Breast epithelium (tissue), 3 donors: ENCODE results near the gene STXBP6.

ENCODE experiments used
- POLR2A ChIP-seq: fragments of 450-650 bp; IDR thresholded peaks from one replicate; pipeline ENCODE4 v1.6.1; 2016; ENCODE audit warnings: antibody characterized with exemption, mild to moderate bottlenecking, moderate library complexity
- POLR2AphosphoS5 ChIP-seq, 3 donors: sonication (generic); formaldehyde crosslinking; IDR thresholded peaks; one replicate each; pipeline ENCODE4 v1.6.1; 2017; ENCODE audit warnings: antibody characterized with exemption in 3 of 3
- TF ChIP-seq, protein P1 (sequence below), 3 donors: fragments of 450-650 bp; IDR thresholded peaks; one replicate each; pipeline ENCODE4 v1.5.1; 2016 to 2017; ENCODE audit warnings: antibody characterized with exemption in 3 of 3, mild to moderate bottlenecking in 3 of 3, moderate library complexity in 3 of 3

DNA sequence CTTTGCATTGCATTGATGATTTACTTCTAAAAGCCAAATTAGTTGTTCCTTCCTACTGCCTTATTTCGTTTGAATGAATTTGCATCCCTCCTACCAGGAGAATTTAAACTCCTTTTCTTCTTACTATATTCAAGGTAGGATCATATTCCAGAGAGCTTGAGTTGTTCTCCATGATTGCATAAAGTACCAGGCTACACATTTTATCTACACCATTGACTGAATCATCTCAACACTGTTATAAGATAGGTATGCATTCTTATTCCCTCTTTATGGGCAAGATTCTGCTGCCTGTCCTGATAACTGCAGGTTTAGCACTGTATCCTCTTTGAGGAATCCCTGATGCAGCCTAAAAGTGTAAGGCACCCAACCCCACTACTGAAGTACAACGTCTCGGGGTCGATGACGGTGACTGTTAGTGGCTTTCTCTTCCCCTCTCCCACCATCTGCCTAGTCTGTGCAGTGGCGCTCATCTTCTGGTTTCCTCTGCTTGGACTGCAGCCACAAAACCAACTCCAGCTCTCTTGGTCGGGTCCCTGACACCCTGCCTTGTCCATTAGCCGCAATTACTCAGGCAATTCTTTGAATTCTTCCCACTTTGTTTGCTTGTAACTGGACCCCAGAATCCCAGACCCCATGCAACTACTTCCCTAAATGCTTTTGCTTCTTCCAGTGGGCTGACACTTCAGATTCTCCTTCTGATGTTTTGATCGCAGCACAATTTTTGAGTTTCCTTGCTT is 44.4 kb upstream of the STXBP6 start:
- TF ChIP-seq POLR2AphosphoS5 (IDR thresholded peaks at IDR 0.05) (no peak), POLR2A (no peak)
- TF ChIP-seq, protein P1, sequence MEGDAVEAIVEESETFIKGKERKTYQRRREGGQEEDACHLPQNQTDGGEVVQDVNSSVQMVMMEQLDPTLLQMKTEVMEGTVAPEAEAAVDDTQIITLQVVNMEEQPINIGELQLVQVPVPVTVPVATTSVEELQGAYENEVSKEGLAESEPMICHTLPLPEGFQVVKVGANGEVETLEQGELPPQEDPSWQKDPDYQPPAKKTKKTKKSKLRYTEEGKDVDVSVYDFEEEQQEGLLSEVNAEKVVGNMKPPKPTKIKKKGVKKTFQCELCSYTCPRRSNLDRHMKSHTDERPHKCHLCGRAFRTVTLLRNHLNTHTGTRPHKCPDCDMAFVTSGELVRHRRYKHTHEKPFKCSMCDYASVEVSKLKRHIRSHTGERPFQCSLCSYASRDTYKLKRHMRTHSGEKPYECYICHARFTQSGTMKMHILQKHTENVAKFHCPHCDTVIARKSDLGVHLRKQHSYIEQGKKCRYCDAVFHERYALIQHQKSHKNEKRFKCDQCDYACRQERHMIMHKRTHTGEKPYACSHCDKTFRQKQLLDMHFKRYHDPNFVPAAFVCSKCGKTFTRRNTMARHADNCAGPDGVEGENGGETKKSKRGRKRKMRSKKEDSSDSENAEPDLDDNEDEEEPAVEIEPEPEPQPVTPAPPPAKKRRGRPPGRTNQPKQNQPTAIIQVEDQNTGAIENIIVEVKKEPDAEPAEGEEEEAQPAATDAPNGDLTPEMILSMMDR (IDR thresholded peaks at IDR 0.05) = no peak
